Measurements from ENCODE around the gene BTAF1. TPM values are rescaled to one million over a fixed set of nuclear protein-coding genes. Genes with fewer than 3 reads are reported as not detected.

Gene BTAF1
- total and polyA plus RNA-seq, 10 of the 15 experiments (the other 5 are each of a cell fraction or from before 2014, with no cell fraction given), result 11.8 to 157 (median 55.5) TPM

DNA sequence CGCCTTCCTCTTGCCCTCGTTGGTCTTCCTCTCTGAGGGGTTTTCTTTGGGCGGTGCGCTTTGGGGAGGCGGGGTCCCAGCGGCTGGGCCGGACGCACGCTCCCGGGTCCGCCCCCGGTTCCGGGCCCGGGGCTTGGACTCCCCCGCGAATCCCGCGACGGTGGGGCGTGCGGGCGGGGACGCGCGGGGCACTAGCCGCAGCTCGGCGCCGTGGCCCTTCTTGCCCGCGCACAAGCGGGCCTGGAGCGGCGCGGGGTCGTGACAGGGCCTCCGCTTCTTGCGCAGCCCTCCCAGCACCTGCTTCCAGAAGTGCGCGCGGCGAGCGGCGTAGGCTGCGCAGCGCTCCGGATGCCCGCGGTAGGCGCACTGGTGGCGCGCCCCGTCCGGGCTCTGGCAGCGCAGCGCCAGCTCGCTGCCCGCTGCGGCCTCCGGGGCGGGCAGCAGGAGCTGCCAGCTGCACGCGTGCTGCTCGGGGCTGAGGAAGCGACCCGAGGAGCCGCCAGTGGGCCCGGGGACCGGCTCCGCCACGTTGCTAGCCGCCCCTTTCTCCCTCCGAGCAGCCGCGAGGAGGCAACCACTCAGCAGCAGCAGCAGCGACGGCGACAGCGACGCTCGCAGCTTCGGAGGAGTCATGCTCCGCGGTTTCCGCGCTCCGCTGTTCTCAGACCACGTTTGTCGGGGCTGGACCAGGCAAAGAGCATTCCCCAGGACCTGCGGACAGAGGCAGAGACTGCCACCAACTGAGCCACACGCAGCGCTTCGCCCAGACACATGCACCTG lies 15.0 kb upstream of the BTAF1 start:
- intact Hi-C loops (cut with micrococcal nuclease; ENCODE audit: unreplicated experiment) (loop anchor here (2.0 to 5.0 kb wide), 2 partner anchors 52 to 411 kb away; no protein-coding TSS in a partner anchor), in situ Hi-C loops (cut with MboI) (loop anchor here (5.0 to 25.0 kb wide), 3 partner anchors 151 to 1021 kb away; no protein-coding TSS in a partner anchor)
- Histone ChIP-seq H3K27ac (ENCODE audit: control insufficient read depth, insufficient read depth) (no peak overlapping the region), H3K9ac (ENCODE audit: control insufficient read depth, insufficient read depth, low read length) (peak overlapping the region; percentile 50; the same call in 1 of the 2 replicates), H3K27me3 (replicated peaks in 1 of 2; ENCODE audit: control insufficient read depth in 2 of 2, insufficient read depth in 2 of 2, low read length in 1 of 2) (no peaks in the 10 kb centered on the region; a peak in 1 of 4 replicates), H3K36me3 (ENCODE audit: control insufficient read depth in 2 of 2, insufficient read depth in 2 of 2, low read length in 1 of 2) (no peaks in the 10 kb centered on the region), H3K4me1 (ENCODE audit: control insufficient read depth, insufficient read depth, low read length) (no peaks in the 10 kb centered on the region; the same call in 1 of the 2 replicates), H3K4me3 (peak overlapping the region; percentile 82), H3K9me3 (replicated peaks; ENCODE audit: control insufficient read depth, insufficient read depth, low read length) (no peaks in the 10 kb centered on the region), H4K20me1 (ENCODE audit: control insufficient read depth, insufficient read depth) (no peaks in the 10 kb centered on the region), H2AFZ (ENCODE audit: control insufficient read depth, low read depth, low read length) (peak overlapping the region; percentile 93), H3K79me2 (ENCODE audit: control insufficient read depth, insufficient read depth, low read length) (no peaks in the 10 kb centered on the region), H3K4me2 (ENCODE audit: control insufficient read depth, insufficient read depth) (peak overlapping the region; percentile 96)
- WGBS (ENCODE audit: insufficient coverage, insufficient replicate concordance, low lambda C conversion rate, missing lambda C conversion rate), result under 1% methylated on average over 84 of the region's 93 CpGs
- BruUV-seq (replicated peaks), result no TSS peak
- ChIA-PET RAD21 (ENCODE audit: unreplicated experiment) (interaction anchor here (0.6 to 1.1 kb wide), 4 partner anchors 15 to 1821 kb away, joined by 3 to 4 read pairs (median 3); partner anchors contain the start of gene BTAF1), SMC1A (ENCODE audit: uncharacterized antibody, unreplicated experiment) (interaction anchor here (0.8 to 2.6 kb wide), 5 partner anchors 13 to 150 kb away, joined by 3 to 10 read pairs (median 3); partner anchors contain the start of gene BTAF1), POLR2A (interaction anchor here (1.3 to 2.8 kb wide), 2 partner anchors 14 to 15 kb away, joined by 3 to 9 read pairs; partner anchors contain the start of gene BTAF1), CTCF (interaction anchor here (0.6 to 2.4 kb wide), 7 partner anchors 10 to 611 kb away, joined by 3 to 11 read pairs (median 5); partner anchors contain the start of gene BTAF1)
- DNase-seq (ENCODE audit: low read depth, low spot score), result peak; percentile 48
- ATAC-seq, result peak; percentile 95
- peak; percentile 91 for FAIRE-seq
- TF ChIP-seq NRF1 (conservative IDR thresholded peaks at IDR 0.05; ENCODE audit: low read depth, low read length) (no peak), SIN3A (IDR thresholded peaks at IDR 0.05; ENCODE audit: low read depth, low read length) (no peak), ZNF217 (IDR thresholded peaks at IDR 0.05) (peak; percentile 62; the same call in 1 of the 2 replicates), FOS (IDR thresholded peaks at IDR 0.05; ENCODE audit: borderline replicate concordance, extremely low read depth, insufficient read length) (no peak), SP1 (IDR thresholded peaks at IDR 0.05; ENCODE audit: low read depth, low read length) (peak; percentile 16), CEBPB (IDR thresholded peaks at IDR 0.05; ENCODE audit: borderline replicate concordance in 1 of 2, low read depth in 2 of 2, low read length in 2 of 2) (no peak), JUNB (IDR thresholded peaks at IDR 0.05) (no peak), SMARCA5 (IDR thresholded peaks at IDR 0.05) (peak; percentile 79; the same call in 1 of the 2 replicates), IRF5 (IDR thresholded peaks at IDR 0.05; ENCODE audit: borderline replicate concordance) (no peak), RUNX3 (IDR thresholded peaks at IDR 0.05; ENCODE audit: low read length) (peak; percentile 85), ATF7 (IDR thresholded peaks at IDR 0.05; ENCODE audit: low read depth) (no peak), EZH2 (IDR thresholded peaks at IDR 0.05; ENCODE audit: borderline replicate concordance, control insufficient read depth, low read depth, low read length) (no peak), TCF12 (IDR thresholded peaks at IDR 0.05; ENCODE audit: low read depth, low read length) (no peak), KDM1A (IDR thresholded peaks at IDR 0.05; ENCODE audit: borderline replicate concordance) (no peak), RAD21 (IDR thresholded peaks at IDR 0.05; ENCODE audit: insufficient read depth, low read depth, low read length) (0 out of 2 replicates have a peak, but pooled peaks have one; percentile 7)
- TF ChIP-seq, protein P1, sequence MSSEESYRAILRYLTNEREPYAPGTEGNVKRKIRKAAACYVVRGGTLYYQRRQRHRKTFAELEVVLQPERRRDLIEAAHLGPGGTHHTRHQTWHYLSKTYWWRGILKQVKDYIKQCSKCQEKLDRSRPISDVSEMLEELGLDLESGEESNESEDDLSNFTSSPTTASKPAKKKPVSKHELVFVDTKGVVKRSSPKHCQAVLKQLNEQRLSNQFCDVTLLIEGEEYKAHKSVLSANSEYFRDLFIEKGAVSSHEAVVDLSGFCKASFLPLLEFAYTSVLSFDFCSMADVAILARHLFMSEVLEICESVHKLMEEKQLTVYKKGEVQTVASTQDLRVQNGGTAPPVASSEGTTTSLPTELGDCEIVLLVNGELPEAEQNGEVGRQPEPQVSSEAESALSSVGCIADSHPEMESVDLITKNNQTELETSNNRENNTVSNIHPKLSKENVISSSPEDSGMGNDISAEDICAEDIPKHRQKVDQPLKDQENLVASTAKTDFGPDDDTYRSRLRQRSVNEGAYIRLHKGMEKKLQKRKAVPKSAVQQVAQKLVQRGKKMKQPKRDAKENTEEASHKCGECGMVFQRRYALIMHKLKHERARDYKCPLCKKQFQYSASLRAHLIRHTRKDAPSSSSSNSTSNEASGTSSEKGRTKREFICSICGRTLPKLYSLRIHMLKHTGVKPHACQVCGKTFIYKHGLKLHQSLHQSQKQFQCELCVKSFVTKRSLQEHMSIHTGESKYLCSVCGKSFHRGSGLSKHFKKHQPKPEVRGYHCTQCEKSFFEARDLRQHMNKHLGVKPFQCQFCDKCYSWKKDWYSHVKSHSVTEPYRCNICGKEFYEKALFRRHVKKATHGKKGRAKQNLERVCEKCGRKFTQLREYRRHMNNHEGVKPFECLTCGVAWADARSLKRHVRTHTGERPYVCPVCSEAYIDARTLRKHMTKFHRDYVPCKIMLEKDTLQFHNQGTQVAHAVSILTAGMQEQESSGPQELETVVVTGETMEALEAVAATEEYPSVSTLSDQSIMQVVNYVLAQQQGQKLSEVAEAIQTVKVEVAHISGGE (CRISPR knock-in tag; IDR thresholded peaks at IDR 0.05), result no peak
- TF ChIP-seq, protein P2, sequence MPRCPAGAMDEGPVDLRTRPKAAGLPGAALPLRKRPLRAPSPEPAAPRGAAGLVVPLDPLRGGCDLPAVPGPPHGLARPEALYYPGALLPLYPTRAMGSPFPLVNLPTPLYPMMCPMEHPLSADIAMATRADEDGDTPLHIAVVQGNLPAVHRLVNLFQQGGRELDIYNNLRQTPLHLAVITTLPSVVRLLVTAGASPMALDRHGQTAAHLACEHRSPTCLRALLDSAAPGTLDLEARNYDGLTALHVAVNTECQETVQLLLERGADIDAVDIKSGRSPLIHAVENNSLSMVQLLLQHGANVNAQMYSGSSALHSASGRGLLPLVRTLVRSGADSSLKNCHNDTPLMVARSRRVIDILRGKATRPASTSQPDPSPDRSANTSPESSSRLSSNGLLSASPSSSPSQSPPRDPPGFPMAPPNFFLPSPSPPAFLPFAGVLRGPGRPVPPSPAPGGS (IDR thresholded peaks at IDR 0.05; ENCODE audit: borderline replicate concordance, insufficient read depth, low read depth, low read length, poor library complexity, severe bottlenecking), result no peak

Measured in GM12878 (cell line).